Gastroesophageal sphincter (tissue), 4 donors: ENCODE results near the gene TARP.

Experiments
- ATAC-seq: fragments of 150-250 bp; one replicate; pipeline ENCODE4 v1.9.1; 2016; ENCODE audit warnings: mild to moderate bottlenecking, moderate library complexity
- H3K27ac ChIP-seq, 4 donors: fragments of 200-600 bp; sonication (generic) in 3 of 4; 1 replicate in 3 of 4; 2 replicates in 1 of 4; pipeline ENCODE4 v1.5.1; 2016 to 2019
- H3K27me3 ChIP-seq: fragments of 200-600 bp; sonication (generic); one replicate; pipeline ENCODE4 v1.5.1; 2019
- H3K36me3 ChIP-seq, 2 donors: fragments of 200-600 bp; sonication (generic); one replicate each; pipeline ENCODE4 v1.5.1; 2019; ENCODE audit warnings: control low read depth in 1 of 2
- H3K4me1 ChIP-seq, 3 donors: fragments of 200-600 bp; sonication (generic); 1 replicate in 2 of 3; 2 replicates in 1 of 3; pipeline ENCODE4 v1.5.1; 2016 to 2019; ENCODE audit warnings: control low read depth in 2 of 3
- H3K4me3 ChIP-seq, 2 donors: fragments of 200-600 bp; sonication (generic); one replicate each; pipeline ENCODE4 v1.5.1; 2019; ENCODE audit warnings: mild to moderate bottlenecking in 1 of 2, moderate library complexity in 1 of 2
- H3K9me3 ChIP-seq, 3 donors: fragments of 200-600 bp; sonication (generic); one replicate each; pipeline ENCODE4 v1.5.1; 2017 to 2019; ENCODE audit warnings: control low read depth in 2 of 3
- CTCF ChIP-seq, 4 experiments: fragments of 200-600 bp in 2 of 4; fragments of 450-650 bp in 2 of 4; sonication (generic) in 1 of 4; IDR thresholded peaks; one replicate each; pipeline ENCODE4 v1.5.1; 2017 to 2019; ENCODE audit warnings: antibody characterized with exemption in 4 of 4, mild to moderate bottlenecking in 2 of 4, moderate library complexity in 2 of 4
- EP300 ChIP-seq: sonication (generic); formaldehyde crosslinking; IDR thresholded peaks from one replicate; pipeline ENCODE4 v1.6.1; 2017; ENCODE audit warnings: antibody characterized with exemption, mild to moderate bottlenecking
- POLR2A ChIP-seq, 2 donors: fragments of 450-650 bp; IDR thresholded peaks; one replicate each; pipeline ENCODE4 v1.6.1; 2017; ENCODE audit warnings: antibody characterized with exemption in 2 of 2, mild to moderate bottlenecking in 2 of 2, moderate library complexity in 1 of 2
- POLR2AphosphoS5 ChIP-seq: sonication (generic); formaldehyde crosslinking; IDR thresholded peaks from one replicate; pipeline ENCODE4 v1.6.1; 2017; ENCODE audit warnings: antibody characterized with exemption
- WGBS, 2 donors: methylation state at CpG; one replicate each; pipeline ENCODE4 v1.1.5; 2018; ENCODE audit warnings: low coverage in 1 of 2; 5-methylcytosine and 5-hydroxymethylcytosine counted together

The TARP gene

GRCh38 chr7:38283107-38283506, 9.7 kb upstream of the TARP start:
- TF ChIP-seq EP300 (no peak), CTCF (IDR thresholded peaks at IDR 0.05) (no peak), POLR2A (IDR thresholded peaks at IDR 0.05) (no peak), POLR2AphosphoS5 (no peak)
- Histone ChIP-seq H3K4me3 (no peak overlapping the region), H3K4me1 (no peaks in the 10 kb centered on the region), H3K27me3 (no peaks in the 10 kb centered on the region), H3K36me3 (no peaks in the 10 kb centered on the region), H3K27ac (no peak overlapping the region), H3K9me3 (no peaks in the 10 kb centered on the region)
- ATAC-seq: no peak
- WGBS, 2 donors: 65 to 75% methylated on average over 3 to 4 of the region's 4 CpGs

DNA sequence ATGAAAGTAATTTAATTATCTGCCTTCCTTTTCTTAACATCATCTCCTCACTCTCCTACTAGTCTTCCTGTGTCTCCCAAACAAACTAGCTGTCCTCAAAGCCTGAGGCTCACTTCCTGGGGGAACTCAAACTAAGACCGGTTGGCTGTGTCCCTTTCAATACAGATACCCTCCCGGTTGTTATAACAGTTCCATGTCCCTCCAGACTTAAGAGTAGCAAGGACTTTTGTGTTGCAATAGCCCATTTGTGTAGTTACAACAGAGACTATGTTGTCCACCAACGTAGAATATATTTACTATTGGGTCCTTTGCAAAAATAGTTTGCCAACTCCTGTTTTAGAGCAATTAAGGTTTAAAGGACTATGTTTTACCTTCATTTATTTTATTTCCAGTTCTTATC, 8.6 kb upstream of the TARP start:
- Histone ChIP-seq H3K4me3 (no peak overlapping the region), H3K4me1 (no peaks in the 10 kb centered on the region), H3K36me3 (no peaks in the 10 kb centered on the region), H3K27me3 (no peaks in the 10 kb centered on the region), H3K9me3 (no peaks in the 10 kb centered on the region), H3K27ac (no peak overlapping the region)
- WGBS, 2 donors: 59 to 70% methylated on average over 2 to 3 of the region's 3 CpGs
- TF ChIP-seq EP300 (no peak), POLR2A (IDR thresholded peaks at IDR 0.05) (no peak), CTCF (IDR thresholded peaks at IDR 0.05) (no peak)
- no peak for ATAC-seq

DNA sequence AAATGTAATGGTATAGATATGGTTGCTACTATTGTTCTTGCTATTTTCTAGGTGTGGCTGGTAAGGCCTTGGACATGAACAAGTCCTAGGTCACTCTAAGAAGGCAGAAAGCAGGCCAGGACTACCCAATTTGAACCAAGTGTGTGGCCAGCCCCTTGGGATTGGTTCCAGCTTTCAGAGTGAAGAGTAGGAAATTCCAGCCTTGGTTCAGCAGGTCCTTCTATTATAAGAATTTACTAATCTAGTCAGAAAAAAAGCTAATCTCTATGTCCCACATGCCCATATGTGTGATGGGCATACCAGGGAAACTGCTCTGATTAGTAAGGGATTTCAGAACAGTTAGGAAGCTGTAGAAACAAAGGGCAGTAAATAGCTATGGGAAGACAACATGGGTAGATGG, 7.8 kb upstream of the TARP start:
- no peaks in the 10 kb centered on the region for H3K27me3 ChIP-seq
- H3K36me3 ChIP-seq: no peaks in the 10 kb centered on the region
- no peaks in the 10 kb centered on the region for H3K9me3 ChIP-seq
- H3K4me3 ChIP-seq: no peak overlapping the region
- ATAC-seq: no peak
- H3K4me1 ChIP-seq: no peaks in the 10 kb centered on the region
- no peak for TF ChIP-seq POLR2AphosphoS5
- TF ChIP-seq CTCF (IDR thresholded peaks at IDR 0.05): no peak
- no peak for TF ChIP-seq POLR2A (IDR thresholded peaks at IDR 0.05)
- no peak for TF ChIP-seq EP300
- no peak overlapping the region for H3K27ac ChIP-seq

DNA sequence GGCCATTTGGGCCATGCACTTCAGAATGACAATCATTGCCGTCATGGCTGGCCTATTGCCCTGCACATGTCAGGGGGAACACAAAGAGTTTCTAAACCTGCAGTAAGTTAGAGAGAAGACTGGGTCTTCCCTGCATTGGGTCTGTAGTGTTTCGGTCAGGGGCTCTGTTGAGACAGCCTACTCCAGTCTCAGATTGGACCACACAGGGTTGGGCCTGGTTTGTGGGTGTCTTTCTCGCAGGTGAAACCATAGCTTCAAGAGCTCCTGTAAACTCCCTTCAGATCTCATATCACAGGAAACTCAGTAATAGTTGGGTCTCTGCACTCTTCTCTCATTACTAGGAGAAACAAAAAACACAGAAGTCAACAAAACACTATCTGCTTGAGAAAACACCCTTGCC, 7.3 kb upstream of the TARP start:
- Histone ChIP-seq H3K36me3 (no peaks in the 10 kb centered on the region), H3K4me1 (no peaks in the 10 kb centered on the region), H3K9me3 (no peaks in the 10 kb centered on the region), H3K27ac (no peak overlapping the region), H3K4me3 (no peak overlapping the region), H3K27me3 (no peaks in the 10 kb centered on the region)
- TF ChIP-seq EP300 (no peak), POLR2A (IDR thresholded peaks at IDR 0.05) (no peak), CTCF (IDR thresholded peaks at IDR 0.05) (no peak), POLR2AphosphoS5 (no peak)
- 50 to 100% methylated on average over 1 of the region's 3 CpGs for WGBS, 2 donors
- no peak for ATAC-seq

DNA sequence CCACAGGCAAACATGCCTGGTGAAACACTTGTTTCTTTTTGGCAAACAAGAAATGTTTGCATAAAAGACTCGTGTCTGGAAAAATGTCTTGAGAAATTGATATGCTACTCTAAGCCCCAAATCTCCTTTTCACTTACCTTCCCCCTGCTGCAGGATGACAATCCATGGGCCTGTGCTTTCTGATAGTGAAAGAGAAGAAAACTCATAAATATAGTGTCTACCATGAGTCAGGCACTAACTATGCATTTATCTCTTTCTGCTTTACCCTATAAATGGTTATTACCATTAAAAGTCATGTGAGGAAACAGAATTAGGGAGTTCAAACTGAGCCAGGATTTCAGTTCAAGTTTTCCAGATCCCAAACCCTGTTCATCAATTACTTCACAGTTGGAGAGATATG, 6.6 kb upstream of the TARP start:
- no peak for ATAC-seq
- H3K36me3 ChIP-seq: no peaks in the 10 kb centered on the region
- H3K4me3 ChIP-seq: no peak overlapping the region
- no peaks in the 10 kb centered on the region for H3K9me3 ChIP-seq
- no peak overlapping the region for H3K27ac ChIP-seq
- no peaks in the 10 kb centered on the region for H3K4me1 ChIP-seq
- H3K27me3 ChIP-seq: no peaks in the 10 kb centered on the region
- TF ChIP-seq EP300: no peak
- TF ChIP-seq CTCF (IDR thresholded peaks at IDR 0.05): no peak
- no peak for TF ChIP-seq POLR2A (IDR thresholded peaks at IDR 0.05)
- TF ChIP-seq POLR2AphosphoS5: no peak
- 33 to 50% methylated on average over 1 of the region's 1 CpG for WGBS, 2 donors
